ENCODE measurements around the gene INKA2.

Gene INKA2

GRCh38 chr1:111739194-111739924 lies at the start of gene INKA2:
TSS of gene INKA2 (minus strand) at chr1:111739395. CDS start at chr1:111739242, 153 bp downstream.
- peak; percentile 94 for DNase-seq

GRCh38 chr1:111786669-111787207 lies 47.5 kb upstream of the INKA2 start:
- no peak for DNase-seq

- no peak for DNase-seq
Measured at GRCh38 chr1:111784273-111784901, 45.2 kb upstream of the INKA2 start.

- no peak for DNase-seq
Measured at GRCh38 chr1:111779546-111779945, 40.4 kb upstream of the INKA2 start.

- DNase-seq, result no peak
Measured at GRCh38 chr1:111778541-111779051, 39.4 kb upstream of the INKA2 start.

- no peak for DNase-seq
Measured at GRCh38 chr1:111778066-111778465, 38.9 kb upstream of the INKA2 start.

GRCh38 chr1:111777301-111777700 lies 38.1 kb upstream of the INKA2 start:
- DNase-seq, result no peak

- DNase-seq, result no peak
Measured at GRCh38 chr1:111776861-111777260, 37.7 kb upstream of the INKA2 start.

GRCh38 chr1:111776391-111776790 lies 37.2 kb upstream of the INKA2 start:
- DNase-seq, result no peak

- no peak for DNase-seq
Measured at GRCh38 chr1:111775966-111776365, 36.8 kb upstream of the INKA2 start.

- DNase-seq, result no peak
Measured at GRCh38 chr1:111770916-111771315, 31.7 kb upstream of the INKA2 start.

GRCh38 chr1:111769517-111770146 lies 30.4 kb upstream of the INKA2 start:
- peak; percentile 89 for DNase-seq

GRCh38 chr1:111768625-111769024 lies 29.4 kb upstream of the INKA2 start:
- no peak for DNase-seq

- DNase-seq, result no peak
Measured at GRCh38 chr1:111768023-111768422, 28.8 kb upstream of the INKA2 start.

GRCh38 chr1:111762332-111762731 lies 23.1 kb upstream of the INKA2 start:
- DNase-seq, result no peak

GRCh38 chr1:111761717-111762116 lies 22.5 kb upstream of the INKA2 start:
- no peak for DNase-seq

GRCh38 chr1:111758373-111758772 lies 19.2 kb upstream of the INKA2 start:
- peak; percentile 67 for DNase-seq

GRCh38 chr1:111756124-111756513 lies 16.9 kb upstream of the INKA2 start:
- DNase-seq, result no peak

- DNase-seq, result peak; percentile 98
Measured at GRCh38 chr1:111755331-111756123, 16.3 kb upstream of the INKA2 start, which contains the start of gene DDX20. TSS of gene DDX20 (plus strand) at chr1:111755901. CDS start at chr1:111755925, 24 bp downstream.

GRCh38 chr1:111754984-111755330 lies 15.8 kb upstream of the INKA2 start:
- peak; percentile 65 for DNase-seq

GRCh38 chr1:111751906-111752575 lies 12.8 kb upstream of the INKA2 start:
- no peak for DNase-seq

- DNase-seq, result no peak
Measured at GRCh38 chr1:111750856-111751255, 11.7 kb upstream of the INKA2 start.

Measured in hematopoietic multipotent progenitor cell treated with erythropoietin and hydrocortisone succinate and interleukin-3 and kit ligand, for 4 days (in vitro differentiated cells).